HG02759 (cell line): ENCODE measurements around the gene DONSON.
A peak's percentile ranks its signal among the peaks of the same experiment; 100 is the strongest.
"Not testable (repeated sequence)": the region's sequence is repeated elsewhere in the genome, so short reads cannot be mapped to it uniquely, and the experiment has no call there.

Source experiments
- ATAC-seq: cut with Tn5 transposase; IDR thresholded peaks from one replicate; pipeline ENCODE4 v1.9.1; 2021; ENCODE audit warnings: mild to moderate bottlenecking, moderate library complexity; ENCODE audit not compliant: unreplicated experiment

DONSON gene

GRCh38 chr21:33588485-33589335 is at the start of gene DONSON:
Gene DONSON, minus strand, starts transcription at chr21:33588684. Its CDS starts 43 bp downstream, at chr21:33588641.
- ATAC-seq: peak; percentile 95

GRCh38 chr21:33634254-33634653 is 45.8 kb upstream of the DONSON start:
- no peak for ATAC-seq

GRCh38 chr21:33626151-33626550 is 37.7 kb upstream of the DONSON start:
- not testable (repeated sequence) for ATAC-seq

- no peak for ATAC-seq
Measured at GRCh38 chr21:33622253-33622652, 33.8 kb upstream of the DONSON start.

GRCh38 chr21:33619726-33620125 is 31.2 kb upstream of the DONSON start:
- ATAC-seq: no peak

- ATAC-seq: no peak
Measured at GRCh38 chr21:33618407-33618806, 29.9 kb upstream of the DONSON start.

GRCh38 chr21:33617565-33617964 is 29.1 kb upstream of the DONSON start:
- ATAC-seq: not testable (repeated sequence)

GRCh38 chr21:33611006-33611744 is 22.7 kb upstream of the DONSON start:
- no peak for ATAC-seq

- no peak for ATAC-seq
Measured at GRCh38 chr21:33608559-33608958, 20.1 kb upstream of the DONSON start.

- ATAC-seq: no peak
Measured at GRCh38 chr21:33598051-33598450, 9.6 kb upstream of the DONSON start.

- ATAC-seq: peak; percentile 48
Measured at GRCh38 chr21:33587792-33588484, 546 bp downstream of the DONSON start.

GRCh38 chr21:33586927-33587326 is 1.6 kb downstream of the DONSON start:
- no peak for ATAC-seq

- ATAC-seq: no peak
Measured at GRCh38 chr21:33584455-33584854, 4.0 kb downstream of the DONSON start.

- ATAC-seq: no peak
Measured at GRCh38 chr21:33578959-33579542, 9.4 kb downstream of the DONSON start.

- ATAC-seq: no peak
Measured at GRCh38 chr21:33578214-33578613, 10.3 kb downstream of the DONSON start.

GRCh38 chr21:33576741-33577141 is 11.7 kb downstream of the DONSON start:
- not testable (repeated sequence) for ATAC-seq

- ATAC-seq: no peak
Measured at GRCh38 chr21:33572350-33572749, 16.1 kb downstream of the DONSON start.

GRCh38 chr21:33569991-33570390 is 18.5 kb downstream of the DONSON start:
- no peak for ATAC-seq

GRCh38 chr21:33568448-33568847 is 20.0 kb downstream of the DONSON start:
- ATAC-seq: no peak

- no peak for ATAC-seq
Measured at GRCh38 chr21:33567914-33568313, 20.6 kb downstream of the DONSON start.

- no peak for ATAC-seq
Measured at GRCh38 chr21:33566514-33566913, 22.0 kb downstream of the DONSON start.
